SK-N-SH (cell line): ENCODE measurements around the gene ZMIZ1. TPM values are rescaled to one million over a fixed set of nuclear protein-coding genes. Genes with fewer than 3 reads are reported as not detected.
A peak's percentile ranks its signal among the peaks of the same experiment; 100 is the strongest.

ENCODE experiments used
- CTCF ChIA-PET: fragments of 300-600, 350-600 bp; formaldehyde crosslinking; extraction: SDS; loops from one replicate; lab custom pipeline; 2021; lab: Yijun Ruan, JAX
- POLR2A ChIA-PET: fragments of 350-600 bp; sonication (Branson Sonifier 250); formaldehyde crosslinking; extraction: SDS; loops from one replicate; lab custom pipeline; 2020; ENCODE audit warnings: antibody characterized with exemption, inconsistent platforms; lab: Yijun Ruan, JAX
- DNase-seq: peaks from one replicate; pipeline ENCODE4 v3.0.0; 2012
- H2AFZ ChIP-seq: fragments of 200-600 bp; sonication (generic); 2 replicates; pipeline ENCODE4 v1.8.1; 2016; ENCODE audit warnings: antibody characterized with exemption, mild to moderate bottlenecking, low read depth
- H3F3A ChIP-seq: fragments of 200-600 bp; sonication (generic); replicated peaks from 2 replicates; pipeline ENCODE3; 2016; ENCODE audit warnings: antibody characterized with exemption, mild to moderate bottlenecking; ENCODE audit not compliant: insufficient read depth
- H3K27ac ChIP-seq, 2 experiments: fragments of 200-500 bp in 1 of 2; fragments of 200-600 bp in 1 of 2; sonication (Bioruptor generic) in 1 of 2; sonication (generic), shearing (Covaris generic) in 1 of 2; 2 replicates each; pipeline versions ENCODE4 v1.5.1 to v1.6.1; 2014 to 2016; ENCODE audit warnings: low read depth in 2 of 2, inconsistent platforms in 1 of 2, low read length in 1 of 2, mild to moderate bottlenecking in 1 of 2, mixed read lengths in 1 of 2
- H3K27me3 ChIP-seq: fragments of 200-600 bp; sonication (generic), shearing (Covaris generic); 2 replicates; pipeline ENCODE4 v1.6.1; 2016; ENCODE audit warnings: mixed run types; ENCODE audit not compliant: insufficient read depth
- H3K36me3 ChIP-seq, 2 experiments: fragments of 200-500 bp in 1 of 2; fragments of 200-600 bp in 1 of 2; sonication (Bioruptor generic) in 1 of 2; sonication (generic) in 1 of 2; replicated peaks in 1 of 2; 2 replicates each; pipeline versions ENCODE3 to v1.5.1; 2014 to 2016; ENCODE audit warnings: low read length in 1 of 2, mild to moderate bottlenecking in 1 of 2; ENCODE audit not compliant: insufficient read depth in 2 of 2, control insufficient read depth in 1 of 2
- H3K4me1 ChIP-seq, 2 experiments: fragments of 200-500 bp in 1 of 2; fragments of 200-600 bp in 1 of 2; sonication (Bioruptor generic) in 1 of 2; sonication (generic), shearing (Covaris generic) in 1 of 2; 2 replicates each; pipeline versions ENCODE4 v1.5.1 to v1.6.1; 2014 to 2016; ENCODE audit warnings: low read depth in 1 of 2, low read length in 1 of 2, mixed run types in 1 of 2; ENCODE audit not compliant: insufficient read depth in 2 of 2, control insufficient read depth in 1 of 2
- H3K4me2 ChIP-seq: fragments of 200-600 bp; sonication (generic), shearing (Covaris generic); 2 replicates; pipeline ENCODE4 v1.6.1; 2017; ENCODE audit warnings: mixed run types
- H3K4me3 ChIP-seq, 2 experiments: fragments of 200-500 bp in 1 of 2; fragments of 200-600 bp in 1 of 2; sonication (Bioruptor generic) in 1 of 2; sonication (generic), shearing (Covaris generic) in 1 of 2; 2 replicates each; pipeline versions ENCODE4 v1.5.1 to v1.8.1; 2014 to 2016; ENCODE audit warnings: low read depth in 2 of 2, inconsistent platforms in 1 of 2, low read length in 1 of 2, mild to moderate bottlenecking in 1 of 2, mixed read lengths in 1 of 2, moderate library complexity in 1 of 2
- H3K79me2 ChIP-seq: fragments of 200-600 bp; sonication (generic); 2 replicates; pipeline ENCODE4 v1.8.1; 2017; ENCODE audit warnings: mild to moderate bottlenecking; ENCODE audit not compliant: insufficient read depth
- H3K9ac ChIP-seq: fragments of 200-600 bp; sonication (generic); 2 replicates; pipeline ENCODE4 v1.6.1; 2017; ENCODE audit warnings: mixed run types
- H3K9me2 ChIP-seq: fragments of 200-600 bp; sonication (generic); 2 replicates; pipeline ENCODE4 v1.6.1; 2017; ENCODE audit warnings: mixed run types
- H3K9me3 ChIP-seq: fragments of 200-600 bp; sonication (generic); 2 replicates; pipeline ENCODE4 v1.6.1; 2017; ENCODE audit warnings: mixed run types, mild to moderate bottlenecking, moderate library complexity
- H4K20me1 ChIP-seq: fragments of 200-600 bp; sonication (generic); 2 replicates; pipeline ENCODE4 v1.6.1; 2017; ENCODE audit warnings: mild to moderate bottlenecking, mixed run types; ENCODE audit not compliant: insufficient read depth
- ELF1 ChIP-seq: IDR thresholded peaks from 2 replicates; pipeline ENCODE4 v1.4.0; 2012
- FOXJ3 ChIP-seq: sonication (generic); formaldehyde crosslinking; IDR thresholded peaks from 2 replicates; pipeline ENCODE4 v1.5.1; 2020; ENCODE audit warnings: mild to moderate bottlenecking, missing genetic modification reagents
- FOXM1 ChIP-seq: IDR thresholded peaks from 2 replicates; pipeline ENCODE4 v1.4.0; 2012; ENCODE audit warnings: low read depth, mild to moderate bottlenecking
- NFIC ChIP-seq: IDR thresholded peaks from 2 replicates; pipeline ENCODE4 v1.4.0; 2012; ENCODE audit warnings: borderline replicate concordance
- NRF1 ChIP-seq: IDR thresholded peaks from 2 replicates; pipeline ENCODE4 v1.6.1; 2012; ENCODE audit warnings: low read depth, mild to moderate bottlenecking, low read length
- POLR2AphosphoS5 ChIP-seq: IDR thresholded peaks from 2 replicates; pipeline ENCODE4 v1.6.1; 2012; ENCODE audit warnings: low read depth, low read length
- RAD21 ChIP-seq: IDR thresholded peaks from 2 replicates; pipeline ENCODE4 v1.6.1; 2012; ENCODE audit warnings: mild to moderate bottlenecking, low read length
- RCOR1 ChIP-seq: fragments of 150-350 bp; IDR thresholded peaks from 2 replicates; pipeline ENCODE4 v1.6.1; 2017; ENCODE audit warnings: antibody characterized with exemption, low read length
- RXRA ChIP-seq: IDR thresholded peaks from 2 replicates; pipeline ENCODE4 v1.4.0; 2012; ENCODE audit warnings: low read depth, mild to moderate bottlenecking, borderline replicate concordance
- SMC3 ChIP-seq: IDR thresholded peaks from 2 replicates; pipeline ENCODE4 v1.6.1; 2012; ENCODE audit warnings: low read depth, low read length, improper control_type of control experiment
- TAF1 ChIP-seq: IDR thresholded peaks from 2 replicates; pipeline ENCODE4 v1.6.1; 2012; ENCODE audit warnings: low read depth, mild to moderate bottlenecking, low read length, moderate library complexity, borderline replicate concordance
- WGBS: methylation state at CpG from one replicate; pipeline ENCODE4 v1.1.6; 2017; ENCODE audit warnings: low lambda C conversion rate; 5-methylcytosine and 5-hydroxymethylcytosine counted together
- polyA plus RNA-seq, 3 experiments: library from polyadenylated mRNA; depleted of rRNA; stranded (reverse); fragments of >200 nt; gene quantifications; 2 replicates each; pipeline ENCODE4 v1.2.3, GENCODE V29; 2012
- TF ChIP-seq, protein P1 (sequence below): fragments of 150-350 bp; IDR thresholded peaks from 2 replicates; pipeline ENCODE4 v1.6.1; 2017; ENCODE audit warnings: antibody characterized with exemption, low read length, low read depth, borderline replicate concordance
- TF ChIP-seq, protein P2 (sequence below): IDR thresholded peaks from 2 replicates; pipeline ENCODE4 v1.4.0; 2012; ENCODE audit warnings: low read depth, borderline replicate concordance
- TF ChIP-seq, protein P3 (sequence below): IDR thresholded peaks from 2 replicates; pipeline ENCODE4 v1.4.0; 2012; ENCODE audit warnings: low read depth, borderline replicate concordance
- TF ChIP-seq, protein P4 (sequence below): IDR thresholded peaks from 2 replicates; pipeline ENCODE4; 2012

ZMIZ1 gene
- polyA plus RNA-seq, 1 of the 3 experiments (the other 2 are of a cell fraction), result 23.5 TPM

DNA sequence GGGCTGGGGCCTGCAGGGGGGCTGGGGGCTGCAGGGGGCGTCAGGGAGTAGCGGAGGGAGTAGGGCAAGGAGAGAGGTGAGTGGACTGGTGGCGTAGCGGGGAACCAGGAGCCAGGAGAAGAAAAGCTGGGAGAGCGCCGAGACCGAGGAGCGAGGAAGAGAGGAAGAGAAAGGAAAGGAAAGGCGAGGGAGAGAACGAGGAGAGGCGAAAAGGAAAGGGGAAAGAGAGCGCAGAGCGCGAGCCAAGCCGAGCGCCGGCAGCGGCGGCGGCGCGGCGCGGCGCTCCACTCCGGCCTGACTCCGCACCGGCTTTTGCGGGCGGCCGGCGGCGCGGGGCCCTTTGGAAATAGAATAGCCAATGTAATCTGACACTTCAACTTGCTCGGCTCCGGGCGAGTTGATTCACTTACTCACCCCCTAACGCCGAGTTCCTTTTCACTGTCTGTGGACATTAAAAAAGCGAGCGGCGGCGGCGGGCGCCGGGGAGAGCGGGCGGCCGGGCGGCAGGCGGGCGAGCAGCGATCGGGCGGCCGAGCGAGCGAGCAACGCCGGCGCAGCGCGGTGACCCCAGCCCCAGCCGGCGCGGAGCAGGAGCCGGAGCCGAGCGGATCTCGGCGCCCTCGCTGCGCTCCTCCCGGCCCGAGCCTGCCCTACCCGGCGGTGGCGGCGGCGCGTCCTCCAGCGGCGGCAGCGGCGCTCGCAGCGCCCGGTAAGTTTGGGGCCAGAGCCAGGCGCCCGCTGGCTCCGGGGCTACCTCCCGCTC is at the start of gene ZMIZ1 (continued):
- TF ChIP-seq RAD21, result peak; percentile 29
- TF ChIP-seq, protein P1, sequence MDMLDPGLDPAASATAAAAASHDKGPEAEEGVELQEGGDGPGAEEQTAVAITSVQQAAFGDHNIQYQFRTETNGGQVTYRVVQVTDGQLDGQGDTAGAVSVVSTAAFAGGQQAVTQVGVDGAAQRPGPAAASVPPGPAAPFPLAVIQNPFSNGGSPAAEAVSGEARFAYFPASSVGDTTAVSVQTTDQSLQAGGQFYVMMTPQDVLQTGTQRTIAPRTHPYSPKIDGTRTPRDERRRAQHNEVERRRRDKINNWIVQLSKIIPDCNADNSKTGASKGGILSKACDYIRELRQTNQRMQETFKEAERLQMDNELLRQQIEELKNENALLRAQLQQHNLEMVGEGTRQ, result no peak
- TF ChIP-seq, protein P2, sequence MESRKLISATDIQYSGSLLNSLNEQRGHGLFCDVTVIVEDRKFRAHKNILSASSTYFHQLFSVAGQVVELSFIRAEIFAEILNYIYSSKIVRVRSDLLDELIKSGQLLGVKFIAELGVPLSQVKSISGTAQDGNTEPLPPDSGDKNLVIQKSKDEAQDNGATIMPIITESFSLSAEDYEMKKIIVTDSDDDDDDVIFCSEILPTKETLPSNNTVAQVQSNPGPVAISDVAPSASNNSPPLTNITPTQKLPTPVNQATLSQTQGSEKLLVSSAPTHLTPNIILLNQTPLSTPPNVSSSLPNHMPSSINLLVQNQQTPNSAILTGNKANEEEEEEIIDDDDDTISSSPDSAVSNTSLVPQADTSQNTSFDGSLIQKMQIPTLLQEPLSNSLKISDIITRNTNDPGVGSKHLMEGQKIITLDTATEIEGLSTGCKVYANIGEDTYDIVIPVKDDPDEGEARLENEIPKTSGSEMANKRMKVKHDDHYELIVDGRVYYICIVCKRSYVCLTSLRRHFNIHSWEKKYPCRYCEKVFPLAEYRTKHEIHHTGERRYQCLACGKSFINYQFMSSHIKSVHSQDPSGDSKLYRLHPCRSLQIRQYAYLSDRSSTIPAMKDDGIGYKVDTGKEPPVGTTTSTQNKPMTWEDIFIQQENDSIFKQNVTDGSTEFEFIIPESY, result peak; percentile 31; the same call in 1 of the 2 replicates
- TF ChIP-seq NRF1, result no peak

DNA sequence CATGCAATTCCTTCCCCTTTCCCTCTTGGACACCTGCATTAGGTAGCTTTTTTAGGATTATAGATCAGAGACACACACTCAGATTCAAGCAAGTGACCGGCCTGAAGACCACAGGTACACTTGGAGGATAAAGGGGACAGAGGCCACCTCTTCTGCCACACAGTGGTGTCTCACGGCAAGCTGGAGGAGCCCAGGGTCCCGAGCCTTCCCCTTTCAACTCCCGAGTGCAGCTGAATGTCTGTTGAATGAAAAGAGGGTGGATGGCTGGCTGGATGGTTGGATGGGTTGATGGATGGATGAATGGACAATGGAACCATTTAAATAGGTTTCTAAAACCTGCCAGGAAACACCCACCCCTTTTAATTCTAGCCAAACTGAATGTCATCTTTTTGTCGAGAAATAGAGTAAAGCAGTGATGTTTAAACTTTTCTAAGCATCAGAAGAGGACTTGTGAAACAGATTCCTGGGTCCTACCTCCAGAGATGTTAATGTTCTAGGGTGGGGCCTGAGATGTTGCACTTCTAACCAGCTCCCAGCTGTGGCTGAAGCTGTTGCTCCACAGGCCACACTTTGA is 49.2 kb upstream of the ZMIZ1 start:
- no peaks in the 10 kb centered on the region for H3K27me3 ChIP-seq
- no peaks in the 10 kb centered on the region for H3K9me2 ChIP-seq
- no peaks in the 10 kb centered on the region for H3F3A ChIP-seq
- H2AFZ ChIP-seq, result no peak overlapping the region
- TF ChIP-seq, protein P3, sequence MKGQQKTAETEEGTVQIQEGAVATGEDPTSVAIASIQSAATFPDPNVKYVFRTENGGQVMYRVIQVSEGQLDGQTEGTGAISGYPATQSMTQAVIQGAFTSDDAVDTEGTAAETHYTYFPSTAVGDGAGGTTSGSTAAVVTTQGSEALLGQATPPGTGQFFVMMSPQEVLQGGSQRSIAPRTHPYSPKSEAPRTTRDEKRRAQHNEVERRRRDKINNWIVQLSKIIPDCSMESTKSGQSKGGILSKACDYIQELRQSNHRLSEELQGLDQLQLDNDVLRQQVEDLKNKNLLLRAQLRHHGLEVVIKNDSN, result no peak
- TF ChIP-seq FOXM1 (no peak), NFIC (no peak), SMC3 (no peak), RXRA (no peak), RCOR1 (no peak), ELF1 (no peak), POLR2AphosphoS5 (no peak), FOXJ3 (CRISPR knock-in tag) (no peak), TAF1 (no peak)
- TF ChIP-seq, protein P1, result no peak
- TF ChIP-seq, protein P4, sequence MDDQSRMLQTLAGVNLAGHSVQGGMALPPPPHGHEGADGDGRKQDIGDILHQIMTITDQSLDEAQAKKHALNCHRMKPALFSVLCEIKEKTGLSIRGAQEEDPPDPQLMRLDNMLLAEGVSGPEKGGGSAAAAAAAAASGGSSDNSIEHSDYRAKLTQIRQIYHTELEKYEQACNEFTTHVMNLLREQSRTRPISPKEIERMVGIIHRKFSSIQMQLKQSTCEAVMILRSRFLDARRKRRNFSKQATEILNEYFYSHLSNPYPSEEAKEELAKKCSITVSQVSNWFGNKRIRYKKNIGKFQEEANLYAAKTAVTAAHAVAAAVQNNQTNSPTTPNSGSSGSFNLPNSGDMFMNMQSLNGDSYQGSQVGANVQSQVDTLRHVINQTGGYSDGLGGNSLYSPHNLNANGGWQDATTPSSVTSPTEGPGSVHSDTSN, result no peak
- 90% methylated on average over 4 of the region's 5 CpGs for WGBS
- POLR2A ChIA-PET, result interaction anchor here (1.0 to 2.1 kb wide), 3 partner anchors 21 to 47 kb away, joined by 3 to 11 read pairs (median 7); no protein-coding TSS in a partner anchor
- H3K79me2 ChIP-seq, result no peaks in the 10 kb centered on the region
- no peak for DNase-seq
- no peaks in the 10 kb centered on the region for H4K20me1 ChIP-seq
- H3K4me2 ChIP-seq, result no peak overlapping the region
- H3K36me3 ChIP-seq, result no peaks in the 10 kb centered on the region
- no peak overlapping the region for H3K4me3 ChIP-seq
- peaks cover 0 to 62% of the 10 kb centered on the region in 2 experiments; a peak in 2 of 4 replicates for H3K4me1 ChIP-seq
- H3K27ac ChIP-seq, result peak overlapping the region in 1 of 2 experiments; percentile 100; a peak in 2 of 4 replicates
- H3K9ac ChIP-seq, result no peak overlapping the region
- no peaks in the 10 kb centered on the region for H3K9me3 ChIP-seq
- CTCF ChIA-PET, result interaction anchor here (0.9 to 2.4 kb wide), 6 partner anchors 35 to 122 kb away, joined by 3 to 17 read pairs (median 3); no protein-coding TSS in a partner anchor
